Ishikawa (cell line): Measurements from ENCODE around the gene JAG2.

Source experiments
- CEBPB ChIP-seq: IDR thresholded peaks from 2 replicates; pipeline ENCODE4 v1.6.1; 2012
- EGR1 ChIP-seq: IDR thresholded peaks from 2 replicates; pipeline ENCODE4 v1.6.1; 2012
- NFIC ChIP-seq: IDR thresholded peaks from 2 replicates; pipeline ENCODE4 v1.6.1; 2012
- RAD21 ChIP-seq: IDR thresholded peaks from 2 replicates; pipeline ENCODE4 v1.6.1; 2012; ENCODE audit warnings: low read depth
- TAF1 ChIP-seq: IDR thresholded peaks from 2 replicates; pipeline ENCODE4 v1.6.1; 2012; ENCODE audit warnings: low read depth, mild to moderate bottlenecking
- TCF12 ChIP-seq: IDR thresholded peaks from 2 replicates; pipeline ENCODE4 v1.6.1; 2012; ENCODE audit warnings: low read depth
- TEAD4 ChIP-seq: IDR thresholded peaks from 2 replicates; pipeline ENCODE4 v1.6.1; 2012
- YY1 ChIP-seq: IDR thresholded peaks from 2 replicates; pipeline ENCODE4 v1.6.1; 2012; ENCODE audit warnings: low read depth
- TF ChIP-seq, protein P1 (sequence below): IDR thresholded peaks from 2 replicates; pipeline ENCODE4 v1.6.1; 2012; ENCODE audit warnings: low read depth, mild to moderate bottlenecking

DNA sequence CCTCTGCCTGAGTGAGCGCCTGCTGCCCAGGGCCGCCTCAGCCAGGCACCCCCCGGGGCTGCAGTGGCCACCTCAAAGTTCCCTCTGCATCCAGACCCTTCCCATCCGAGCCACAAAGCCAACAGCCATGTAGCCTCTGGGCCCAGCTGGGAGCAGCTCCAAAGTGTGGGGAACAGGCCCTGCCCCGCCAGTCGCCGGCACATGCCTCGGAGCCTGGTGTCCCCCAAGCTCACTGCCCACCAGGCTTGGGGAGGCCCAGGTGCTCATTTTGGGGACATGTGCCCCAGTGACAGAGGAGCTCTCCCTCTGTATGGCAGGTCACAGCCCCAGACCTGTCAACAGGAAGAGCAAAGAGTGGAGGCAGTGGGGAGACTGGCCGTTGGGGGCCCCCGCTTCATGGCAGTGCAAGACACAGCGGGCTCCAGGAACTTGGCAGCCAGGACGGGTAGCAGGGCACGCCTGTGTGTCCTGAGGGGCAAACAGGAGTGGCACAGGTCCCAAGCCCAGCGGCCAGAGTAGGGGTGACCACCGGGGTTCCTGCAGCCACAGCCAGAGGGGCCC is 29.9 kb downstream of the JAG2 start:
- TF ChIP-seq TEAD4, result no peak
- TF ChIP-seq RAD21, result no peak
- TF ChIP-seq CEBPB, result no peak
- TF ChIP-seq, protein P1, sequence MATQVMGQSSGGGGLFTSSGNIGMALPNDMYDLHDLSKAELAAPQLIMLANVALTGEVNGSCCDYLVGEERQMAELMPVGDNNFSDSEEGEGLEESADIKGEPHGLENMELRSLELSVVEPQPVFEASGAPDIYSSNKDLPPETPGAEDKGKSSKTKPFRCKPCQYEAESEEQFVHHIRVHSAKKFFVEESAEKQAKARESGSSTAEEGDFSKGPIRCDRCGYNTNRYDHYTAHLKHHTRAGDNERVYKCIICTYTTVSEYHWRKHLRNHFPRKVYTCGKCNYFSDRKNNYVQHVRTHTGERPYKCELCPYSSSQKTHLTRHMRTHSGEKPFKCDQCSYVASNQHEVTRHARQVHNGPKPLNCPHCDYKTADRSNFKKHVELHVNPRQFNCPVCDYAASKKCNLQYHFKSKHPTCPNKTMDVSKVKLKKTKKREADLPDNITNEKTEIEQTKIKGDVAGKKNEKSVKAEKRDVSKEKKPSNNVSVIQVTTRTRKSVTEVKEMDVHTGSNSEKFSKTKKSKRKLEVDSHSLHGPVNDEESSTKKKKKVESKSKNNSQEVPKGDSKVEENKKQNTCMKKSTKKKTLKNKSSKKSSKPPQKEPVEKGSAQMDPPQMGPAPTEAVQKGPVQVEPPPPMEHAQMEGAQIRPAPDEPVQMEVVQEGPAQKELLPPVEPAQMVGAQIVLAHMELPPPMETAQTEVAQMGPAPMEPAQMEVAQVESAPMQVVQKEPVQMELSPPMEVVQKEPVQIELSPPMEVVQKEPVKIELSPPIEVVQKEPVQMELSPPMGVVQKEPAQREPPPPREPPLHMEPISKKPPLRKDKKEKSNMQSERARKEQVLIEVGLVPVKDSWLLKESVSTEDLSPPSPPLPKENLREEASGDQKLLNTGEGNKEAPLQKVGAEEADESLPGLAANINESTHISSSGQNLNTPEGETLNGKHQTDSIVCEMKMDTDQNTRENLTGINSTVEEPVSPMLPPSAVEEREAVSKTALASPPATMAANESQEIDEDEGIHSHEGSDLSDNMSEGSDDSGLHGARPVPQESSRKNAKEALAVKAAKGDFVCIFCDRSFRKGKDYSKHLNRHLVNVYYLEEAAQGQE, result no peak
- no peak for TF ChIP-seq TCF12
- TF ChIP-seq EGR1, result no peak
- TF ChIP-seq TAF1, result no peak
- no peak for TF ChIP-seq YY1
- TF ChIP-seq NFIC, result no peak
